GM13976 (cell line): ENCODE results near the gene GRM4.

ENCODE experiments used
- DNase-seq: peaks from one replicate; pipeline ENCODE4 v3.0.0; 2012; ENCODE audit warnings: low spot score
- in situ Hi-C: fragments of 300-500 bp; cut with MboI; formaldehyde crosslinking; loops from one replicate; pipeline ENCODE4 v1.12.0; 2022; ENCODE audit warnings: low sequenced_read_pairs, mixed read lengths, inconsistent platforms; ENCODE audit not compliant: unreplicated experiment
- TF ChIP-seq, protein P1 (sequence below): IDR thresholded peaks from 2 replicates; pipeline ENCODE4 v1.5.1; 2012; ENCODE audit warnings: borderline replicate concordance, mild to moderate bottlenecking; ENCODE audit not compliant: insufficient read depth; ENCODE audit errors: extremely low read depth, missing control alignments, control extremely low read depth

GRM4 gene

DNA sequence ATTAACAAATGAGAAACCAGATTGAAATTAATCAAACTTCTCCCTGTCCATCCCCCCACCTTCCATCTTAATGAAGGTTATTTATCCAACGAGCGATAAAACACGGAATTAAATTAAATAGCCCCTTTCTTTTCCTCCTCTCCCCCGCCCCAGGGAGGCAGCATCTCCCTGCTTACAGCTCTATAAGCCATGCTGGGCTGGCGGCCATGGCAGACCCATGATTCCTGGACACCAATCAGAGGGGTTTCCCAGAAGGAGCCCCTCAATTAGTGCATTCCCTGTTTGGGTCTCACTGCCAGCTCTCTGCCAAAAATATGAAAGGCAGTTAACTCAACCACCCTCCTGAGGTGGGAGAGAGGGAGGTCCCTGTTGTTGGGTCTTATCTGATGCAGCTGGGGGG lies 33.8 kb downstream of the GRM4 start:
- TF ChIP-seq, protein P1, sequence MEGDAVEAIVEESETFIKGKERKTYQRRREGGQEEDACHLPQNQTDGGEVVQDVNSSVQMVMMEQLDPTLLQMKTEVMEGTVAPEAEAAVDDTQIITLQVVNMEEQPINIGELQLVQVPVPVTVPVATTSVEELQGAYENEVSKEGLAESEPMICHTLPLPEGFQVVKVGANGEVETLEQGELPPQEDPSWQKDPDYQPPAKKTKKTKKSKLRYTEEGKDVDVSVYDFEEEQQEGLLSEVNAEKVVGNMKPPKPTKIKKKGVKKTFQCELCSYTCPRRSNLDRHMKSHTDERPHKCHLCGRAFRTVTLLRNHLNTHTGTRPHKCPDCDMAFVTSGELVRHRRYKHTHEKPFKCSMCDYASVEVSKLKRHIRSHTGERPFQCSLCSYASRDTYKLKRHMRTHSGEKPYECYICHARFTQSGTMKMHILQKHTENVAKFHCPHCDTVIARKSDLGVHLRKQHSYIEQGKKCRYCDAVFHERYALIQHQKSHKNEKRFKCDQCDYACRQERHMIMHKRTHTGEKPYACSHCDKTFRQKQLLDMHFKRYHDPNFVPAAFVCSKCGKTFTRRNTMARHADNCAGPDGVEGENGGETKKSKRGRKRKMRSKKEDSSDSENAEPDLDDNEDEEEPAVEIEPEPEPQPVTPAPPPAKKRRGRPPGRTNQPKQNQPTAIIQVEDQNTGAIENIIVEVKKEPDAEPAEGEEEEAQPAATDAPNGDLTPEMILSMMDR = no peak
- no peak for DNase-seq
- in situ Hi-C loops = no loop called here

DNA sequence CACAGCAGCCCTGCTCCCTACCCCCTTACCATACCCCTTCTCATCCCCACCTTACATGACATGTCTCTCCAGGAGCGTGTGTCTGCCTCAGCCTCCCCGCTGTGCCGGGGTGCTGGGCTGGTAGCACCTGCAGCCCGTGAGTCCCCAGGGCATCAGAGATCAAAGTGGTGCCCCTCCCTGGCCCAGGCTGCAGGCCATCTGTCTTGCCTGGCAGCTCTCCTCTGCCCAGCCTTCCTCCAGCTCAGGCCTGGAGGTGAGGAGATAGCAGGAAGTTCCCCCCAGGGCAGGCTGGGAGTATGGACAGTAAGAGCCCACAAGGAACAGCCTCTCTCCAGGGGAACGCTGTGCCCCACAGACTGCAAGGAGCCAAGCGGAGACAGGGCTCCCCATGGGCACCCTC lies 35.3 kb downstream of the GRM4 start:
- TF ChIP-seq, protein P1 = no peak
- no peak for DNase-seq
- in situ Hi-C loops = no loop called here

DNA sequence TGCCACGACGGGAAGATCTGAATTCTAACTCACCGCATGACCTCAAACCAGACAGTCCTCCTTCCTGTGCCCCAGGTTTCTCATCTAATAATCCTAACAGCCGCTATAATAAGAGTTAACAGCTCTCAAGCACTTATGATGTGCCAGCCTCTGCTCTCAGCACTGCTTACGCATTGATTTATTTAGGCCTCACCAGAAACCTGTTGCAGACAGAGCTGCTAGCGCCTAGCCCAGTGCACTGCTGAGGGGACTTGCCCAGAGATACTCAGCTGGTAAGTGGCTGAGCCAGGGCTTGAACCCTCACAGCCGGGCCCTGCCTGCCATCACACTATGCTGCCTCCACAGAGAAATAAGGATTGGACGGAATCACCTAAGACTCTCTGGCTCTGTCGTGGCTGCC lies 37.7 kb downstream of the GRM4 start:
- in situ Hi-C loops = no loop called here
- DNase-seq = no peak
- TF ChIP-seq, protein P1 = no peak

- in situ Hi-C loops = no loop called here
- TF ChIP-seq, protein P1 = no peak
- no peak for DNase-seq
Observed at GRCh38 chr6:34106900-34107299, 39.0 kb downstream of the GRM4 start.

DNA sequence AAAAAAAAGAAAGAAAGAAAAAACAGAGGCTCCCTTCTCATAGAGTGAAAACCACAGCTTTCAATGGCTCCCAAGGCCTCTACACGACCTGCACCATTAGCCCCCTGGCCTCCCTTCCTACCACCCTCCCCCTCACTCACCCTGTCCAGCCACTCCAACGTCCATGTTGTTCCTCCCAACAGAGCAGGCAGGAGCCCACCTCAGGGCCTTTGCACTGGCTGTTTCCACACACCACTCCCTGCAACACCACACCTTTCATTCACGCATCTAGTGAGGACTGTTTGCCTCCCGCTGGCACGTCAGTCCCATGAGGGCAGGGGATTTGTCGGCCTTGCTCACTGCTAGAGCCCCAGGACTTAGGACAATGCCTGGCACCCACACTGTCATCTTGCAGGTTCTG lies 39.5 kb downstream of the GRM4 start:
- in situ Hi-C loops = no loop called here
- TF ChIP-seq, protein P1 = no peak
- DNase-seq = no peak

GRCh38 chr6:34104628-34105027 lies 41.3 kb downstream of the GRM4 start:
- TF ChIP-seq, protein P1 = no peak
- no peak for DNase-seq
- in situ Hi-C loops = no loop called here

- TF ChIP-seq, protein P1 = no peak
- no peak for DNase-seq
- in situ Hi-C loops = no loop called here
Observed at GRCh38 chr6:34104186-34104585, 41.7 kb downstream of the GRM4 start.
